COR-L47 (cell line): Measurements from ENCODE around the gene MGMT.

ENCODE experiments used
- DNase-seq: peaks from one replicate; lab custom pipeline; 2025; lab: John Stamatoyannopoulos, UW

The MGMT gene

GRCh38 chr10:129800796-129801340 is 333.8 kb downstream of the MGMT start:
- no peak for DNase-seq

DNA sequence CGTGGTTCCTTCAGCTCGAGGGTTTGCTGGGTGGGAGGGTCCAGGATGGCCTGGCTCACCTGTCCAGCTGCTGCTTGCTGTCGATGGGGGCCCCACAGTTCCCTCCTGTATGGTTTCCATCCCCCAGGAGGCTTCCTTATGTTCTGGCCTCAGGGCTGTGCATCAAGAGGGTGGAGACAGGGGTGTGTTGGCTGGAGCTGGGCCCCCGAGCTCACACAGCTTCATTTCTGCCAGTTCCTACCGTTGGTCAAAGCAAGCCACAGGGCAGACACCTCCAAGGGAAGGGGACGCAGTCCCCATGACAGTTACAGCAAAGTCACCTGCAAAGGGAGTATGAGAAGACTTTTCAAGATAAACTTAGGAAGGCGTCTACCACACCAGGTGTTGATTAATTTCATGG is 340.2 kb downstream of the MGMT start:
- DNase-seq: no peak

- DNase-seq: no peak
These were observed 341.3 kb downstream of the MGMT start for GRCh38 chr10:129808092-129808983.

DNA sequence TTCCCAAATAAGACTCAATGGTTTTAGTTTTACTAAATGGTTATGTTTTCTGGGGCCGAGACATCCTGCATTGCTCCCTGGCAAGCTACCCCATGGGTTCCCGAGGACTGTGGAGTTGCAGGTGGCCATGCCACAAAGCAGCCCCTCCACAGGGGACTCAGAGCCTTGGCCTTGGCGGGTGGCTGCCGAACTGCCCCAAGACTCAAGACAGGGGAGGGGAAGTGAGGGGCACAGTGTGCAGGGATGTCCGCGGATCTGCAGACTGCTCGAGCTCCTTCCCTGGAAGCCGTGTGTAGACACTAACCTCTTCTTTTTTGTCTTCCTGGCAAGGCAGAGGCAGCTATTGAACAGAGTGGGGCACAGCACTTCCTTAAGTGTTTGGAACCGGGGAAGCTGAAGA is 342.4 kb downstream of the MGMT start:
- no peak for DNase-seq

DNA sequence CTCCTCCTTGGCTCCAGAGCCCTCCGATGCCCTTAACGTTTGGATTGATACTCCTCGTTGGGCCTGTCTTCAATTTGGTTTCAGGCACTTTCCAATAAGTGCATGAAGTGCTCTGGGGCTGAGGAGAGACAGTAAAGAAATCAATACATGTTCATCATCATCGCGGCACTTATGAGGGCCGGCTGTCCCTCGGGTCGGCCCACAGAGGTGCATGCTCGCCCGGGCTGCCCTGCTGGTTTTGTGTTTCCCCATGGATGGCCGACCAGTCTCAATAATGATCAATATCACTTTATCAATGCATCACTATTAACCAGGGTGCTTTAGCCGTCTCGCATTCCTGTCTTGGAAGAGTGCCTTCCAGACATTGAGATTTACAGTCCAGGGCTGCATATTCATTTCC is 342.8 kb downstream of the MGMT start:
- DNase-seq: no peak

DNA sequence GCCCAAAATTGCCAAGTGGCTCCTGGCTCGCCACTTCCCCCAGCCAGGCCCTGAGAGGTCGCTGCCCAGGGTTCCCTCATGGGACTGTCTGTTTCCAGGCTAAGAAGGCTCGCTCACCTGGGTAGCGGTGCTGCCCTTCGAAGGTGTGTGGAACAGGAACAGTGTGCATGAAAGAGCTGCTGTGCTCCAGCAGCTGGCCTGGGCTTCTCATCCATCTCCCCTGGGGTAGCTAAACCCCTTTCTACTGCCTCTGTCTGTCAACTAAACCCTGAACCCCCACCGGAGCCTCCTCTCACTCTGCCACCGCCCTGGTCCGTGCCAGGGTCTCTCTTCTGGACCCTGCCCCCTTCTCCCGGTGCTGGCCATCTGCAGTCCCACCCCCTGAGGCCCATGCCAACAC is 344.2 kb downstream of the MGMT start:
- no peak for DNase-seq

GRCh38 chr10:129812398-129812797 is 345.4 kb downstream of the MGMT start:
- DNase-seq: no peak

GRCh38 chr10:129814681-129815646 is 347.9 kb downstream of the MGMT start:
- no peak for DNase-seq

DNA sequence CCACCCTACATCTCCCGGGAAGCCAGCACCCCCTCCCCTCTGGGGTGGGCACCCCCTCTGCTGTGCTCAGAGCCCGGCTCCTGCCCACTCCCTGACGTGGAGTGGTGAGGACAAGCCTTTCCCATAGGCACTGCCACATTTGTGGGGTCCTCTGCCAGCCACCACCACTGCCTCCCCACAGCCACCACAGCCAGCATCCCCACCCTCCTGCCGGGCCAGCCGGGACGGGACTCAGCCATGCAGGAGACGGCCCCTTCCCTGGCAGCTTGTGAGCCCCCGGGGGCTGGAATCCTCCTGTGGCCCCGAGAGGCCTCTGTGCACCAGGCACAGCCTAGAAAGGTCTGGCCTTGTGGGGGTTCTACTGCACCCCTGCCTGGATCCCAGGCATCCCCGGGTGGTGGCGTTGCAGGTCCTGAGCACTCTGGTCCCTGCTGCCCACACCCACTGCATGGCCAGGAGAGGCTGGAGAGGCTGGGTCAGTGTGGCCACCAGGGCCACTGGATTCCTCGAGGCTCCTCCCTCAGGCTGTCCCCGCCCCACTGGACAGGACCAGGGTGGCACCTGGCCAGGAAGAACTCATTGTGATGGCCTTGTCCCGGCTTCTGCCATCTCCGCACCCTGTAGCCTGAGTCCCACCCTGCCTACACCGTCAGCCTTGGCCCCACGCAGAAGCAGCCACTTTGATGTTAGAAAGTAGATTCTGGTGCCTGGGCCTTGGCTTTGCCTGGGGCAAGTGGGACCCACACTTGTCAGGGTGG is 349.0 kb downstream of the MGMT start:
- DNase-seq: no peak

DNA sequence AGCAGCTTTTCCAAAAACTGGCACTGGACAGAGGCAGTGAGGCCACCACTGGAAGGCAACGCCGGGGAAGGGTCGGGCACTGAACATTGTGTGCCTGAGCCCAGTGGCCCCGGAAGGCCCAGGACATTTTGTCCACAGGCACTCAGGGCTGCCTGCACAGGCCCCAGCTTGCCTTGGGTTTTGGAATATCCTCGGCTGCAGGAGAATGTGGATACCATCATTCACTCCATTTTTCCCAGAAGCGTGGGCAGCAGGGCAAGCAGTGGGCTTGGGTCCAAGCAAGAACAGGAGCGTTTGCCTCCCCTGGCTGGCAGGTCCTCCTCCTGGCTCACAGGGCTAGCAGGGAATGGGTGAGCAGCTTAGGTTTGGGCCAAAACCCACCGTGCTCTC is 349.6 kb downstream of the MGMT start:
- DNase-seq: no peak
